ENCODE data around the gene P3H2.

Gene P3H2

DNA sequence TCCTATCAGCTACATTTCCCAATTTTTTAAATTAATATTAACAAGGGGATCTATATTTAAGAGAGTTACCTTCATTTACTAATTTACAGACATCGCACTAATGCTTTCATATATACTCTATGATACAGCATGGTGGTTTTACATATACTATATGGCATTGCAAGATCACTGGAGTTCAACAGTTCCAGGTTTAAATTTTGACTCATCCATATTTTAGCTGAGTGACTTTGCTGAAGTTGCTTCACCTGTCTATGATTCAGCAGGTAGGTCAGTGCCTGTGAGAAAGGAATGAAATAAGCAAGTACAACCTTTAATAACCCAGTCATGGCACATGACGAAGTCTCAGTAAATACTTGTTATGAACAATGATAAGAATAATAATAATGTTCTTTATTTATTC lies 211.1 kb downstream of the P3H2 start:
- no peaks in the 10 kb centered on the region for H3K4me1 ChIP-seq (ENCODE audit: control insufficient read depth in 1 of 2, insufficient read depth in 1 of 2, low read depth in 1 of 2, low read length in 1 of 2)
- H3K27me3 ChIP-seq, result no peaks in the 10 kb centered on the region
- no peak overlapping the region for H3K27ac ChIP-seq
- no peak overlapping the region for H3K4me3 ChIP-seq (ENCODE audit: low read depth in 1 of 2, low read length in 1 of 2)
- no peaks in the 10 kb centered on the region for H3K9me3 ChIP-seq
- TF ChIP-seq, protein P1, sequence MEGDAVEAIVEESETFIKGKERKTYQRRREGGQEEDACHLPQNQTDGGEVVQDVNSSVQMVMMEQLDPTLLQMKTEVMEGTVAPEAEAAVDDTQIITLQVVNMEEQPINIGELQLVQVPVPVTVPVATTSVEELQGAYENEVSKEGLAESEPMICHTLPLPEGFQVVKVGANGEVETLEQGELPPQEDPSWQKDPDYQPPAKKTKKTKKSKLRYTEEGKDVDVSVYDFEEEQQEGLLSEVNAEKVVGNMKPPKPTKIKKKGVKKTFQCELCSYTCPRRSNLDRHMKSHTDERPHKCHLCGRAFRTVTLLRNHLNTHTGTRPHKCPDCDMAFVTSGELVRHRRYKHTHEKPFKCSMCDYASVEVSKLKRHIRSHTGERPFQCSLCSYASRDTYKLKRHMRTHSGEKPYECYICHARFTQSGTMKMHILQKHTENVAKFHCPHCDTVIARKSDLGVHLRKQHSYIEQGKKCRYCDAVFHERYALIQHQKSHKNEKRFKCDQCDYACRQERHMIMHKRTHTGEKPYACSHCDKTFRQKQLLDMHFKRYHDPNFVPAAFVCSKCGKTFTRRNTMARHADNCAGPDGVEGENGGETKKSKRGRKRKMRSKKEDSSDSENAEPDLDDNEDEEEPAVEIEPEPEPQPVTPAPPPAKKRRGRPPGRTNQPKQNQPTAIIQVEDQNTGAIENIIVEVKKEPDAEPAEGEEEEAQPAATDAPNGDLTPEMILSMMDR (IDR thresholded peaks at IDR 0.05), result no peak
- no peaks in the 10 kb centered on the region for H3K36me3 ChIP-seq

DNA sequence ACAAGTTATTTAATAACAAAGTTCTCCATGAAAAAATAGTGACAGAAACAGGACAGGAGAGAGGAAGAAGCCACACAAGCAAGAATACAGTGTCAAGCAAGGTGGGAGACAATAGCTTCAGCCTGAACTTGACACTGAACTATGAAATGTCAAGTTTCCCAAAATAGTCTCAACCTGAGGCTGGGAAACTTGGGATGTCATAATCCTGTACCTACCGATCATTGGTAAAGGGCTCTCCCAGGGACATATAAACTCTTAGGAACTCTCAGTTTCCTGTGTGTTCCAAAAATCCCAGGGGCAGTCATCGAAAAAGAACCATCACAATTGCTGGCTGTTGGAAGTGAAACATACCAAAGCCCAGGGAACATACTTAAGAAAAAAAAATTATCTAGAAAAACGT lies 211.6 kb downstream of the P3H2 start:
- TF ChIP-seq, protein P1 (IDR thresholded peaks at IDR 0.05), result no peak
- no peak overlapping the region for H3K4me3 ChIP-seq (ENCODE audit: low read depth in 1 of 2, low read length in 1 of 2)
- no peaks in the 10 kb centered on the region for H3K9me3 ChIP-seq
- no peaks in the 10 kb centered on the region for H3K27me3 ChIP-seq
- H3K36me3 ChIP-seq, result no peaks in the 10 kb centered on the region
- no peaks in the 10 kb centered on the region for H3K4me1 ChIP-seq (ENCODE audit: control insufficient read depth in 1 of 2, insufficient read depth in 1 of 2, low read depth in 1 of 2, low read length in 1 of 2)
- H3K27ac ChIP-seq, result no peak overlapping the region

DNA sequence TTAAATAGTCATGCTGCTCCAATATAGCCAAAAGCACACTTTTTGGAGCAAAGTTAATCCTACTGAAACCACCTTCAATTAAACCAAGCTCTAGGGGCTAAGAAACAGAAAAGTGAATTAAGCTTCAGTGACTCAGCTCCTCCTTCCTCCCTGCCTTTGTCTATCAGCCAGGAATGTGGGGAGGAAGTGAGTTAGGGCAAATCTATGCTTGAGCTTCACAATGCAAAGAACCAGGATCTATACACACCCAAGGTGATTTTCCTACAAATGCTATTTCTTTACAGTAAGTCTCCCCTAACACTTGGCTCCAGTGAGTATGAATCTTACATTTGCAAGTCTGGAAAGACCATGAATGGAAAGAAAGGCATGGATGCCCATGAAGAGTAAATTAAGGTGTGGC lies 212.1 kb downstream of the P3H2 start:
- TF ChIP-seq, protein P1 (IDR thresholded peaks at IDR 0.05), result no peak

DNA sequence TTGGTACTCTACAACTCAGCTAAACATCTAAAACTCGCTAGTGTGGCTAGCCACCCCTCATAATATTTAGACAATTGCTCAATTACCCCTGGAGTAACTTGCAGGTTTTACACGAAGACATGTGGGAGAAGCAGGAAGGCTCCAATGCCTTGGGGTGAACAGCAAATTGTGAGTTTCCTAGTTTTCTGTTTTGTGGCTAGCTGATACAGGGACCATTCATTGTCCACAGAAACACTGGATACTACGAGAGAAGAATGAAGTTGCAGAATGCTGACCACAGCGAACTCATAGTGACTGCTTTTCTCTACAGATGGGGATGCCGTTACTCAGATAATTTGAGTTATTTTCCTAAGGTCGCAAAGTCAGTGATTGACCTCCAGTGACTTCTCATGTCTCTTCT lies 212.9 kb downstream of the P3H2 start:
- Histone ChIP-seq H3K4me1 (ENCODE audit: control insufficient read depth in 1 of 2, insufficient read depth in 1 of 2, low read depth in 1 of 2, low read length in 1 of 2) (no peaks in the 10 kb centered on the region), H3K27me3 (no peaks in the 10 kb centered on the region), H3K36me3 (no peaks in the 10 kb centered on the region), H3K4me3 (ENCODE audit: low read depth in 1 of 2, low read length in 1 of 2) (no peak overlapping the region), H3K9me3 (no peaks in the 10 kb centered on the region), H3K27ac (no peak overlapping the region)
- TF ChIP-seq, protein P1 (IDR thresholded peaks at IDR 0.05), result no peak

More for the DNA sequence above, 212.1 kb downstream of the P3H2 start:
- Histone ChIP-seq H3K4me3 (ENCODE audit: low read depth in 1 of 2, low read length in 1 of 2) (no peak overlapping the region), H3K36me3 (no peaks in the 10 kb centered on the region), H3K9me3 (no peaks in the 10 kb centered on the region), H3K27ac (no peak overlapping the region), H3K4me1 (ENCODE audit: control insufficient read depth in 1 of 2, insufficient read depth in 1 of 2, low read depth in 1 of 2, low read length in 1 of 2) (no peaks in the 10 kb centered on the region), H3K27me3 (no peaks in the 10 kb centered on the region)

All from neutrophil (primary cell).